Amniotic epithelial cell (primary cell): ENCODE measurements around the gene LSM14B.
"Not testable (repeated sequence)": the region's sequence is repeated elsewhere in the genome, so short reads cannot be mapped to it uniquely, and the experiment has no call there.

Experiments
- DNase-seq: peaks from one replicate; pipeline ENCODE4 v3.0.0-alpha.2; 2010; ENCODE audit warnings: low read depth

Gene LSM14B

GRCh38 chr20:62112368-62112767 is 9.9 kb upstream of the LSM14B start:
- DNase-seq = no peak

GRCh38 chr20:62114894-62115293 is 7.4 kb upstream of the LSM14B start:
- DNase-seq = no peak

GRCh38 chr20:62115800-62116407 is 6.4 kb upstream of the LSM14B start:
- DNase-seq = not testable (repeated sequence)

GRCh38 chr20:62116558-62117361 is 5.5 kb upstream of the LSM14B start:
- DNase-seq = no peak

- DNase-seq = no peak
Measured at GRCh38 chr20:62117362-62117646, 5.0 kb upstream of the LSM14B start.

- DNase-seq = no peak
Measured at GRCh38 chr20:62117658-62118057, 4.6 kb upstream of the LSM14B start.

- DNase-seq = no peak
Measured at GRCh38 chr20:62118113-62119043, 3.9 kb upstream of the LSM14B start.

- no peak for DNase-seq
Measured at GRCh38 chr20:62119115-62119514, 3.2 kb upstream of the LSM14B start.

- no peak for DNase-seq
Measured at GRCh38 chr20:62119591-62120364, 2.5 kb upstream of the LSM14B start.

GRCh38 chr20:62120365-62120762 is 1.9 kb upstream of the LSM14B start:
- no peak for DNase-seq

- peak; percentile 54 for DNase-seq
Measured at GRCh38 chr20:62120990-62121775, 1.1 kb upstream of the LSM14B start.

GRCh38 chr20:62122654-62123449 is 577 bp downstream of the LSM14B start:
- no peak for DNase-seq

- DNase-seq = no peak
Measured at GRCh38 chr20:62123450-62124118, 1.3 kb downstream of the LSM14B start.

GRCh38 chr20:62126141-62126540 is 3.9 kb downstream of the LSM14B start:
- DNase-seq = no peak

- no peak for DNase-seq
Measured at GRCh38 chr20:62127799-62128198, 5.5 kb downstream of the LSM14B start.

- DNase-seq = no peak
Measured at GRCh38 chr20:62128502-62128901, 6.2 kb downstream of the LSM14B start.

- no peak for DNase-seq
Measured at GRCh38 chr20:62129731-62130531, 7.7 kb downstream of the LSM14B start.

GRCh38 chr20:62131560-62132320 is 9.5 kb downstream of the LSM14B start:
- no peak for DNase-seq
